Stomach (tissue), 9 donors: ENCODE results near the gene TMEM132D. TPM values are rescaled to one million over a fixed set of nuclear protein-coding genes. Genes with fewer than 3 reads are reported as not detected.

Experiments used
- DNase-seq, 2 donors: peaks; one replicate each; pipeline versions ENCODE4 v3.0.0 to v3.0.0-alpha.2; 2013 to 2019
- H3K27ac ChIP-seq, 5 donors: fragments of 200-600 bp in 4 of 5; sonication (generic) in 4 of 5; one replicate each; pipeline ENCODE4 v1.5.1; 2013 to 2019; ENCODE audit warnings: mild to moderate bottlenecking in 1 of 5, moderate library complexity in 1 of 5
- H3K27me3 ChIP-seq, 3 donors: fragments of 200-600 bp; sonication (generic); one replicate each; pipeline ENCODE4 v1.5.1; 2017 to 2019; ENCODE audit warnings: mixed run types in 1 of 3
- H3K36me3 ChIP-seq, 4 donors: fragments of 200-600 bp; sonication (generic); 1 replicate in 3 of 4; 2 replicates in 1 of 4; pipeline ENCODE4 v1.5.1; 2016 to 2019
- H3K4me1 ChIP-seq, 4 donors: fragments of 200-600 bp; sonication (generic); one replicate each; pipeline ENCODE4 v1.5.1; 2016 to 2019
- H3K4me3 ChIP-seq, 4 donors: fragments of 200-600 bp; sonication (generic) in 3 of 4; one replicate each; pipeline ENCODE4 v1.5.1; 2016 to 2019; ENCODE audit warnings: mild to moderate bottlenecking in 1 of 4
- H3K9me3 ChIP-seq, 4 donors: fragments of 200-600 bp; sonication (generic); one replicate each; pipeline ENCODE4 v1.5.1; 2016 to 2019
- CTCF ChIP-seq, 7 experiments: fragments of 450-650 bp in 4 of 7; fragments of 200-600 bp in 3 of 7; sonication (generic) in 3 of 7; IDR thresholded peaks; one replicate each; pipeline ENCODE4 v1.5.1; 2016 to 2019; ENCODE audit warnings: antibody characterized with exemption in 7 of 7, control low read depth in 2 of 7, mild to moderate bottlenecking in 1 of 7
- EP300 ChIP-seq: sonication (generic); formaldehyde crosslinking; IDR thresholded peaks from one replicate; pipeline ENCODE4 v1.6.1; 2017; ENCODE audit warnings: antibody characterized with exemption
- POLR2A ChIP-seq, 4 donors: fragments of 450-650 bp; IDR thresholded peaks; one replicate each; pipeline ENCODE4 v1.6.1; 2016; ENCODE audit warnings: antibody characterized with exemption in 4 of 4, control low read depth in 2 of 4, mild to moderate bottlenecking in 1 of 4, moderate library complexity in 1 of 4
- POLR2AphosphoS5 ChIP-seq, 3 donors: sonication (generic); formaldehyde crosslinking; IDR thresholded peaks; one replicate each; pipeline ENCODE4 v1.6.1; 2016; ENCODE audit warnings: antibody characterized with exemption in 3 of 3
- WGBS, 5 donors: extraction: QIAGEN DNeasy Blood & Tissue Kit in 3 of 5; methylation state at CpG; one replicate each; pipeline versions ENCODE4 v1.1.5 to v1.1.7; 2013 to 2018; 5-methylcytosine and 5-hydroxymethylcytosine counted together
- intact Hi-C: fragments of 100-400 bp; cut with DNase I; formaldehyde crosslinking; loops from one replicate; pipeline ENCODE4 v1.15.1; 2023; ENCODE audit warnings: low total_unique reads
- polyA plus RNA-seq, 3 donors: library from polyadenylated mRNA; stranded (reverse); fragments of 200-250 nt; gene quantifications; one replicate each; pipeline ENCODE4 v1.2.3, GENCODE V29; 2013
- total RNA-seq, 5 donors: library from RNA; depleted of rRNA; stranded (reverse); fragments of >200 nt; gene quantifications; one replicate each; pipeline versions ENCODE4 v1.1.0 to v1.2.3, GENCODE V29; 2014 to 2016
- donor health status: healthy with polysubstance abuse.
- donor health status: Bipolar disorder and iron deficiency.
- donor health status: healthy.

Gene TMEM132D
- total and polyA plus RNA-seq, 8 donors = 0.29 to 0.92 TPM; not detected in 6

DNA sequence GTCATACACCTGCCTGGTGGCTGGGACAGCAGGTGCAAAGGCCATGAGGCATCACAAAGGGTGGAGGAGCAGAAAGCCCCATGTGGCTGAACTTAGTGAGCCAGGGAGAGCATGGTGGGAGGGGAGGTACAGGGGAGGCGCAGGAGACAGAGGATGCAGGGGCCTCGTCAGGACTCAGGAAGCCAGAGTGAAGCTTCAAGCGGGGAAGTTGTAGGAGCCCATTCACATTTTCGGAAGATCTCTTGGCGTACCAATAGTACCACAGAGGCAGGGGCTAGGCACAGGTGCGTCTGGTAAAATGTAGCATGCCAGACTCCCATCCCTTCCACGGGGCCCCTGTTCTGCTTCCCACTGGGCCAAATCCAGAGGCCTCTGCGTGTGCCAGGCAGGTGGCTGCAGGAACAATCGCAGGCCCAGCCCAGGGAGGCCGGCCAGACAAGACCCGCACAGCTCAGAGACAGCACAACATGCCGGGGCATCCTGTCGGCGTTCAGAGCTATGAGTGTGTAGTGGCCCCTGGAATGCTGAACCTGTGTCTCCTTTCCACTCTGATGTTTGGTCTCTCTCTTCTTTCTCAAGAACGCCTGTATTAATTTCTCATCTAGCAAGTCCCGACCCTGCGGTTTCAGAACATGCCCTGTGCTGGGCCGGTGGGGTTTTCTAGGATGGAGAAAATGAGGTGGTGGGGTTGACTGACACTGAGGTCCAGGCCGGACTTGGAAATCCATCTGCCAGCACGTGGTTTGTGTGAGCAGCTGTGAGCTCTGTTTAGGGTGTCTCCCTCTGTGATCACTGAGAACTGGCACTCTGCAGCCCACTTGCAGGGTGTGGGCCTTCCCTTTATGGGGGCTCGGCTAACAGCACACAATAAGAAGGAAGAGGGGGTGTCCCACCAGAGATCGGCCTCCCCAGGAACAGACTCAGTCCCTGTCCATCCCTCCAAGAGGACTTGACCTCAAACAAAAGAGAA is 5.5 kb upstream of the TMEM132D start:
- H3K27ac ChIP-seq = no peak overlapping the region
- 79 to 86% (median 83%) methylated on average over 21 to 22 of the region's 22 CpGs for WGBS, 5 donors
- no peak for TF ChIP-seq POLR2A (IDR thresholded peaks at IDR 0.05)
- TF ChIP-seq POLR2AphosphoS5 (IDR thresholded peaks at IDR 0.05) = no peak
- TF ChIP-seq CTCF (IDR thresholded peaks at IDR 0.05) = no peak
- no peak for TF ChIP-seq EP300
- intact Hi-C loops = loop anchor here (5.0 kb wide), 2 partner anchors 937 to 1127 kb away; no protein-coding TSS in a partner anchor
- H3K36me3 ChIP-seq = no peaks in the 10 kb centered on the region
- H3K9me3 ChIP-seq = no peaks in the 10 kb centered on the region
- no peak for DNase-seq
- peaks cover 0 to 6% (median under 1%) of the 10 kb centered on the region in 4 donors for H3K4me1 ChIP-seq
- H3K27me3 ChIP-seq = peaks cover 0 to 40% (median 2%) of the 10 kb centered on the region in 3 donors
- H3K4me3 ChIP-seq = no peak overlapping the region

DNA sequence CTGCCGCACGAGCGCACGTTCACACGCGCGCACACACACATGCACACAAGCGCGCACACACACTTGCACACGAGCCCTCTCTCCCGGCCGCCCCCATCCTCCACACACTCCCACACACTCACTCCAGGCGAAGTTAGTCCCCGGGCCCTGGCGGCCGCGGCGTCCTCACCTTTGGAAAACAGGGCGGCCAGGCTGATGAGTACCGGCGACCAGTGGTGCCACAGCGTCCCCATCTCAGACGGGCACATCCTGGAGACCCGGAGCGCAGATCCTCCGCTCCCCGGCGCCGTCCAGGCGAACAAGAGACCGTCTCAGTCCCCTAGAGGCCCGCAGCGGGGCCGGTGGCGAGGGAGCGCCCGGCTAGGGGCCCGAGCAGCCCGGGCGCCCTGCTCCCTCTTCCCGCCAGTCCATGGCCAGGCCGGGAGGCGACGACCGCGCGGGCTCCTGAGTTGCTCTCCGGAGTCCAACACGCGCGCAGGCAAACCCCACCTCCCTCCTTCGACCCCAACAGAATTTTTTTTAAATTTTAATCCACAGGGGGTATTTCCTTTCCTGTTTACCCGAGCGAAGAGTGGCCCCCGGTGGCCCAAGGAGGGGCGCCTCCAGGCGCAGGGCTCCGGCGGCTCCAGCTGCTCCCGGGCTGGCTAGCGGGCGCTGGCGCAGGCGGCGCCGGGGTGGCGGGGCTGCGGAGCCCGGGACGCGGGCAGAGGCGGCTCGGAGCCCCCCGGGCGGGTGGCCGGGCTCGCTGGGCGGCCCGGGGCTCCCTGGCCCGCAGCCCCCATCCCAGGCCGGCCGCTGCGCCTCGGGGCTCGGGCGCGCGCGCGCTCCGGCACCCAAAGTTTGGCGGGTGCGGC is 506 bp downstream of the TMEM132D start:
- TF ChIP-seq CTCF (IDR thresholded peaks at IDR 0.05) (no peak), POLR2A (IDR thresholded peaks at IDR 0.05) (no peak)
- intact Hi-C loops = no loop called here
- peak overlapping the region in 3 of 4 donors; percentile 4 to 37 (median 31) for H3K4me3 ChIP-seq
- peaks cover 0 to 12% (median 3%) of the 10 kb centered on the region in 4 donors for H3K4me1 ChIP-seq
- H3K27me3 ChIP-seq = peaks cover 10 to 55% (median 16%) of the 10 kb centered on the region in 3 donors
- WGBS, 5 donors = 2 to 5% (median 4%) methylated on average over 26 to 93 of the region's 93 CpGs
- DNase-seq = peak in 1 of 2 donors; percentile 6
- no peaks in the 10 kb centered on the region for H3K36me3 ChIP-seq
- H3K9me3 ChIP-seq = no peaks in the 10 kb centered on the region
- H3K27ac ChIP-seq = no peak overlapping the region

GRCh38 chr12:129902371-129903091 is 1.3 kb downstream of the TMEM132D start:
- peak overlapping the region in 2 of 4 donors; percentile 28 to 31 for H3K4me3 ChIP-seq
- DNase-seq = no peak
- H3K9me3 ChIP-seq = no peaks in the 10 kb centered on the region
- peaks cover 0 to 12% (median 3%) of the 10 kb centered on the region in 4 donors for H3K4me1 ChIP-seq
- intact Hi-C loops = no loop called here
- H3K27ac ChIP-seq = no peak overlapping the region
- no peak for TF ChIP-seq CTCF (IDR thresholded peaks at IDR 0.05)
- no peak for TF ChIP-seq EP300
- TF ChIP-seq POLR2AphosphoS5 (IDR thresholded peaks at IDR 0.05) = no peak
- no peak for TF ChIP-seq POLR2A (IDR thresholded peaks at IDR 0.05)
- peaks cover 10 to 52% (median 16%) of the 10 kb centered on the region in 3 donors for H3K27me3 ChIP-seq
- H3K36me3 ChIP-seq = no peaks in the 10 kb centered on the region
- 4 to 11% (median 7%) methylated on average over 14 to 19 of the region's 19 CpGs for WGBS, 5 donors
